Stimulated activated CD8-positive, alpha-beta memory T cell treated with anti-CD3 and anti-CD28 coated beads, Interleukin-7, amount 100 ng/mL, for 24 hours (primary cell): Measurements from ENCODE around the gene ZGPAT.

Source experiments
- DNase-seq: peaks from one replicate; pipeline ENCODE4 v3.0.0-alpha.2; 2020; ENCODE audit warnings: low read depth

The ZGPAT gene

DNA sequence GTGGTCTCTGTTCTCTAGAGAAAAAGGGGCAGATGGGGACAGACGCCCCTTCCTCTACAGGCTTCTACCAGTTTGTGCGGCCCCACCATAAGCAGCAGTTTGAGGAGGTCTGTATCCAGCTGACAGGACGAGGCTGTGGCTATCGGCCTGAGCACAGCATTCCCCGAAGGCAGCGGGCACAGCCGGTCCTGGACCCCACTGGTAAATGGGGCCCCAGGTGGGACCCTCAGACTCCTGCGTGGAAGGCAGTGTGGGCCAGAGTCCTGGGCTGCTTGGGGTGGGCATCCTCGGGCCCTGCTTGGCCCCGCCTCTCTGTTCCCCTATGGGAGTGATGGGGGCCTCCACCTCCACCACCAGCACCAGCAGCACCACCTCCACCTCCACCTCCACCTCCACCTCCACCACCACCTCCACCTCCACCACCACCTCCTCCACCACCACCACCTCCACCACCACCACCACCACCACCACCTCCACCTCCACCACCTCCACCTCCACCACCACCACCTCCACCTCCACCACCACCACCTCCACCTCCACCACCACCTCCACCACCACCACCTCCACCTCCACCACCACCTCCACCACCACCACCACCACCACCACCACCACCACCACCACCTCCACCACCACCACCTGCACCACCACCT lies 14.6 kb upstream of the ZGPAT start:
- DNase-seq, result no peak

GRCh38 chr20:63693733-63694583 lies 13.9 kb upstream of the ZGPAT start:
- DNase-seq, result no peak

- DNase-seq, result no peak
Observed at GRCh38 chr20:63694584-63695423, 13.0 kb upstream of the ZGPAT start.

DNA sequence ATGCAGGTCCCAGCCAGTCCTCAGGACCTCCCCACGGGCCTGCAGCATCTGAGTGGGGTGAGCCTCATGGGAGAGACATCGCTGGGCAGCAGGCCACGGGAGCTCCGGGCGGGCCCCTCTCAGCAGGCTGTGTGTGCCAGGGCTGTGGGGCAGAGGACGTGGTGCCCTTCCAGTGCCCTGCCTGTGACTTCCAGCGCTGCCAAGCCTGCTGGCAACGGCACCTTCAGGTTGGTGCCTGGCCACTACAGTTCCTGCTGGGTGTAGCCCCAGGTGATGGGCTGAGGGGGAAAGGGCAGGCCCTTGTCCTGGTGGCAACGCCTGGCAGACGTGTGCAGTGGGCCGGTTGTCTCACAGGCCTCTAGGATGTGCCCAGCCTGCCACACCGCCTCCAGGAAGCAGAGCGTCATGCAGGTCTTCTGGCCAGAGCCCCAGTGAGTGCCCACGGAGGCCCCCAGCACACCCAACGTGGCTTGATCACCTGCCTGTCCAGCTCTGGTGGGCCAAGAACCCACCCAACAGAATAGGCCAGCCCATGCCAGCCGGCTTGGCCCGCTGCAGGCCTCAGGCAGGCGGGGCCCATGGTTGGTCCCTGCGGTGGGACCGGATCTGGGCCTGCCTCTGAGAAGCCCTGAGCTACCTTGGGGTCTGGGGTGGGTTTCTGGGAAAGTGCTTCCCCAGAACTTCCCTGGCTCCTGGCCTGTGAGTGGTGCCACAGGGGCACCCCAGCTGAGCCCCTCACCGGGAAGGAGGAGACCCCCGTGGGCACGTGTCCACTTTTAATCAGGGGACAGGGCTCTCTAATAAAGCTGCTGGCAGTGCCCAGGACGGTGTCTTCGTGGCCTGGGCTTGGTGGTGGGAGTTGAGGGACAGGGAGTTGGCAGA lies 12.2 kb upstream of the ZGPAT start:
- no peak for DNase-seq

DNA sequence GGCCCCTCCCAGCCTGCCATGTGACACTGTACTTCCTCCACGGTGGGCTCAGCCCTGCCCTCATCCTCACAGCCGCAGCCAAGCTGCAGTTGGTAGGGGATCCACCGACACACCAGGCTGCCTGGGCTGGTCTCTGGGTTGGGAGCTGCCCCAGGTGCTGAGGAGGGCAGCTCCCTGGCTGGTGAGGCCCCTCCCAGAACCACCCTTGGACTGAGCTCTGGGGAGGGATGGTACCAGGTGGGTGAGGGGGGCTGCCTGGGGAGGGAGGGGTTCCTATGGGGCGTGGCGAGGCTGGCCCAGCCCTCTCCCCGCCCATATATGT lies 11.6 kb upstream of the ZGPAT start:
- DNase-seq, result no peak

- DNase-seq, result no peak
Observed at GRCh38 chr20:63696628-63697356, 11.0 kb upstream of the ZGPAT start, which contains the start of gene TNFRSF6B. Gene TNFRSF6B, plus strand, starts transcription at chr20:63696652. Its CDS starts 116 bp downstream, at chr20:63696768.

DNA sequence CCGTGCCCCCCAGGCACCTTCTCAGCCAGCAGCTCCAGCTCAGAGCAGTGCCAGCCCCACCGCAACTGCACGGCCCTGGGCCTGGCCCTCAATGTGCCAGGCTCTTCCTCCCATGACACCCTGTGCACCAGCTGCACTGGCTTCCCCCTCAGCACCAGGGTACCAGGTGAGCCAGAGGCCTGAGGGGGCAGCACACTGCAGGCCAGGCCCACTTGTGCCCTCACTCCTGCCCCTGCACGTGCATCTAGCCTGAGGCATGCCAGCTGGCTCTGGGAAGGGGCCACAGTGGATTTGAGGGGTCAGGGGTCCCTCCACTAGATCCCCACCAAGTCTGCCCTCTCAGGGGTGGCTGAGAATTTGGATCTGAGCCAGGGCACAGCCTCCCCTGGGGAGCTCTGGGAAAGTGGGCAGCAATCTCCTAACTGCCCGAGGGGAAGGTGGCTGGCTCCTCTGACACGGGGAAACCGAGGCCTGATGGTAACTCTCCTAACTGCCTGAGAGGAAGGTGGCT lies 10.4 kb upstream of the ZGPAT start:
- no peak for DNase-seq

DNA sequence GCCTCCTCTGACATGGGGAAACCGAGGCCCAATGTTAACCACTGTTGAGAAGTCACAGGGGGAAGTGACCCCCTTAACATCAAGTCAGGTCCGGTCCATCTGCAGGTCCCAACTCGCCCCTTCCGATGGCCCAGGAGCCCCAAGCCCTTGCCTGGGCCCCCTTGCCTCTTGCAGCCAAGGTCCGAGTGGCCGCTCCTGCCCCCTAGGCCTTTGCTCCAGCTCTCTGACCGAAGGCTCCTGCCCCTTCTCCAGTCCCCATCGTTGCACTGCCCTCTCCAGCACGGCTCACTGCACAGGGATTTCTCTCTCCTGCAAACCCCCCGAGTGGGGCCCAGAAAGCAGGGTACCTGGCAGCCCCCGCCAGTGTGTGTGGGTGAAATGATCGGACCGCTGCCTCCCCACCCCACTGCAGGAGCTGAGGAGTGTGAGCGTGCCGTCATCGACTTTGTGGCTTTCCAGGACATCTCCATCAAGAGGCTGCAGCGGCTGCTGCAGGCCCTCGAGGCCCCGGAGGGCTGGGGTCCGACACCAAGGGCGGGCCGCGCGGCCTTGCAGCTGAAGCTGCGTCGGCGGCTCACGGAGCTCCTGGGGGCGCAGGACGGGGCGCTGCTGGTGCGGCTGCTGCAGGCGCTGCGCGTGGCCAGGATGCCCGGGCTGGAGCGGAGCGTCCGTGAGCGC lies 9.8 kb upstream of the ZGPAT start:
- DNase-seq, result no peak

- DNase-seq, result peak; percentile 45
Observed at GRCh38 chr20:63698739-63699465, 8.9 kb upstream of the ZGPAT start.

- no peak for DNase-seq
Observed at GRCh38 chr20:63699466-63700198, 8.2 kb upstream of the ZGPAT start.

DNA sequence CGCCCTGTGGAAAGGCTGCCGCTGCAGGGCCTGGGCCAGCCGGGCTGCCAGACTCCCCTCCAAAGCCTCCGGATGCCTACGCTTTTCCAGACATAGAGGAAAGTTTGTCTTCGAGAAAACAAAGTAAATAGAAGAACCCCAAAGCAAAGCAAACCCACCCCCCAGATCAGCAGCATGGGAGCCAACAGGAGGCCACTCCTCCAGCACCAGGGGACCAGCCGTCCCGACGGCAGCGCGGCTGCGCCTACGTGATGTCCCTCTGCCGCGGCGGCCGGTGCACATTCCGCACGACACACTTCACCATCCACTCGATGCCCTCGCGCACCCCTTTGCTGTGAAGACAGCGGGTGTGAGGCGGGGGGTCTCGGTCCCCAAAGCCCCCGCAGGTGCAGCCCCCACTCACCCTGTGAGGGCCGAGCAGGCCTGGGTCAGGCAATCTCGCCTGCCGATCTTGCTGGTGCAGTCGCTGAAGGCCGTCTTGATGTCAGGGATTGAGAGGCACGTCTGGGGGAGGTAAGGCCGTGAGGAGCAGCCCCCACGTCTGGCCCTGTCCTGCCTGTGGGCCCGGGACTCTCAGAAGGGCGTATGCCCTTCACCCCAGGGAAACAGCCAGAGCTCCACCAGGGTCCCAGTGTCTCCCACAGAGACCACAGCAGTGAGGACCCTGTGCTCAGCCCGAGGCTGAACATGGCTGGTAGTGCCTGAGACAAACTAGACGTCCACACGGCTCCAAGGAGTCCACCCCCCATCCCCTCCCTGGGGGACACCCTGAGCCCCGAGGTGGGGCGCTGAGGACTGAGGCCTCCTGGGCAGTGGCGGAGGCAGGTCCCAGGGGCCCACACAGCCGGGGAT lies 7.4 kb upstream of the ZGPAT start:
- DNase-seq, result no peak

- DNase-seq, result no peak
Observed at GRCh38 chr20:63701051-63701328, 6.8 kb upstream of the ZGPAT start.

- DNase-seq, result no peak
Observed at GRCh38 chr20:63701329-63702035, 6.4 kb upstream of the ZGPAT start.

GRCh38 chr20:63702036-63702665 lies 5.7 kb upstream of the ZGPAT start:
- no peak for DNase-seq

DNA sequence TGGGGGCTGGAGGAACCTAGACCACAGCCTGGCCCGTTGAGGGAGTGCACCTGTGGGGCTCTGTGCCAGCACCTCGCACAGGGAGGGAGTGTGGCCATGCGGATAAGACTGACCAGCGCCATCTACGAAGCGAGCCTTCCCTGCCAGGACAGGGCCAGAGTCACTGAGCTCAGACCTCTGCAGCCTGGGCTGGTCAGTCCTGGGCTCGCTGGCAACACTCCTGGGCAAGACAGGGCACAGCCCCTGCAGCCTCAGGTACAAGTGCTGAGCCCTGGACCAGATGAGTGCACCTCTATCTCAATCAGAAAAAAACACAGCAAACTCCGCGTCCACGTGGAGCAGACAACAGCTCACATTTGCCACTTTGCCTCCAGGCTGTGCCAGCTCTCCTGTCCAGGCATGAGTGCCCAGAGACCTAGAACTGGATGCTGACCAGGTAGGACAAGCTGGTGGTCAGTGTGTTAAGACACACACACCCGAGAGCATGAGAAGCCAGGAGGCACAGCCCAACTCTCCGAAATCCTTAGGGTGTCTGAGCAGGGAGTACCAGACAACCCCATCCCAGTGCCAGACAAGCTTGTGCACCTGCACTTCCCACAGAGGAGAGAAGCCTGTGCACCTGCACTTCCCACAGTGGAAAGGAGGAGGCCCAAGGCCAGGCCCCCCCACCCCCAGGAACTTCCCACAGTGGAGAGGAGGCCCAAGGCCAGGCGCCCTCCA lies 4.9 kb upstream of the ZGPAT start:
- no peak for DNase-seq

DNA sequence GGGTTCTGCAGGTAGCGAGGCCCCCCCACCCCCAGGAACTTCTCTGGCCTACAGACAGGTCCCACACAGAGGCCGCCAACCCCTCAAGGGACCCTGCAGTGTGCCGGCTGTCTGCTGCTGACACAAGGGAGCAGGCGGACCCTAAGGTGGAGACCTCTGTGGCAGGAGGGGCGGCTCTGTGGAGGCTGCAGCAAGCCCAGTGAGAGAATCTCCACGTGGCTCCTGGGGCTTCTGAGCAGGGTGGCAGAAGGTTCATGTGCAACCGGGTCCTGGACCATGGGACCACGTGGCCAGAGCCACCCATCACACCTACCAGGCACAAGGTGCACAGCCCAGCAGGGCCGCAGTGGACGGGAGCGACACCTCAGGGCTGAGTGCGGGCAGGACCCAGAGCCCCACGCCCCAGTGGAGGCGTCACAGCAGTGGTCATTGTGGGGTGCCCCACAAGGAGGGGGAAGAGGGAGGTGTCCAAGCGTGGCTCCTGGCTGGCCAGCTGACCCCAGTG lies 4.3 kb upstream of the ZGPAT start:
- DNase-seq, result no peak
